Thyroid gland (tissue), 4 donors: ENCODE results near the gene DNM2.

Experiments used
- POLR2A ChIP-seq, 2 donors: fragments of 450-650 bp; IDR thresholded peaks; one replicate each; pipeline ENCODE4 v1.6.1; 2017; ENCODE audit warnings: antibody characterized with exemption in 2 of 2, mild to moderate bottlenecking in 2 of 2, moderate library complexity in 1 of 2
- TF ChIP-seq, protein P1 (sequence below), 6 experiments: fragments of 200-600 bp in 3 of 6; fragments of 450-650 bp in 3 of 6; sonication (generic) in 3 of 6; IDR thresholded peaks; one replicate each; pipeline ENCODE4 v1.5.1; 2016 to 2019; ENCODE audit warnings: antibody characterized with exemption in 6 of 6, mild to moderate bottlenecking in 2 of 6, inconsistent platforms in 1 of 6, moderate library complexity in 1 of 6

GRCh38 chr19:10848230-10848856 lies 130.5 kb downstream of the DNM2 start, which contains the start of gene C19orf38:
- no peak for TF ChIP-seq POLR2A (IDR thresholded peaks at IDR 0.05)
- TF ChIP-seq, protein P1, sequence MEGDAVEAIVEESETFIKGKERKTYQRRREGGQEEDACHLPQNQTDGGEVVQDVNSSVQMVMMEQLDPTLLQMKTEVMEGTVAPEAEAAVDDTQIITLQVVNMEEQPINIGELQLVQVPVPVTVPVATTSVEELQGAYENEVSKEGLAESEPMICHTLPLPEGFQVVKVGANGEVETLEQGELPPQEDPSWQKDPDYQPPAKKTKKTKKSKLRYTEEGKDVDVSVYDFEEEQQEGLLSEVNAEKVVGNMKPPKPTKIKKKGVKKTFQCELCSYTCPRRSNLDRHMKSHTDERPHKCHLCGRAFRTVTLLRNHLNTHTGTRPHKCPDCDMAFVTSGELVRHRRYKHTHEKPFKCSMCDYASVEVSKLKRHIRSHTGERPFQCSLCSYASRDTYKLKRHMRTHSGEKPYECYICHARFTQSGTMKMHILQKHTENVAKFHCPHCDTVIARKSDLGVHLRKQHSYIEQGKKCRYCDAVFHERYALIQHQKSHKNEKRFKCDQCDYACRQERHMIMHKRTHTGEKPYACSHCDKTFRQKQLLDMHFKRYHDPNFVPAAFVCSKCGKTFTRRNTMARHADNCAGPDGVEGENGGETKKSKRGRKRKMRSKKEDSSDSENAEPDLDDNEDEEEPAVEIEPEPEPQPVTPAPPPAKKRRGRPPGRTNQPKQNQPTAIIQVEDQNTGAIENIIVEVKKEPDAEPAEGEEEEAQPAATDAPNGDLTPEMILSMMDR (IDR thresholded peaks at IDR 0.05), result no peak
